ENCODE results near the gene TMEM94.

Gene TMEM94

GRCh38 chr17:75498039-75498725 is 41.7 kb downstream of the TMEM94 start:
- DNase-seq (ENCODE audit: low read depth): no peak

- DNase-seq (ENCODE audit: low read depth): peak; percentile 16
These were observed 42.3 kb downstream of the TMEM94 start for GRCh38 chr17:75498726-75499213.

GRCh38 chr17:75499313-75500022 is 43.0 kb downstream of the TMEM94 start:
- DNase-seq (ENCODE audit: low read depth): no peak

- DNase-seq (ENCODE audit: low read depth): no peak
These were observed 44.2 kb downstream of the TMEM94 start for GRCh38 chr17:75500419-75501216.

GRCh38 chr17:75501378-75502071 is 45.1 kb downstream of the TMEM94 start:
- no peak for DNase-seq (ENCODE audit: low read depth)

GRCh38 chr17:75502072-75502720 is 45.8 kb downstream of the TMEM94 start:
- DNase-seq (ENCODE audit: low read depth): no peak

- DNase-seq (ENCODE audit: low read depth): no peak
These were observed 46.4 kb downstream of the TMEM94 start for GRCh38 chr17:75502721-75503329.

GRCh38 chr17:75503337-75503950 is 47.0 kb downstream of the TMEM94 start:
- no peak for DNase-seq (ENCODE audit: low read depth)

GRCh38 chr17:75503976-75504346 is 47.5 kb downstream of the TMEM94 start:
- DNase-seq (ENCODE audit: low read depth): no peak

GRCh38 chr17:75504347-75505151 is 48.1 kb downstream of the TMEM94 start:
- peak; percentile 25 for DNase-seq (ENCODE audit: low read depth)

GRCh38 chr17:75505152-75505409 is 48.6 kb downstream of the TMEM94 start:
- DNase-seq (ENCODE audit: low read depth): no peak

- no peak for DNase-seq (ENCODE audit: low read depth)
These were observed 49.2 kb downstream of the TMEM94 start for GRCh38 chr17:75505640-75506039.

GRCh38 chr17:75506134-75506533 is 49.7 kb downstream of the TMEM94 start:
- DNase-seq (ENCODE audit: low read depth): no peak

- DNase-seq (ENCODE audit: low read depth): no peak
These were observed 50.5 kb downstream of the TMEM94 start for GRCh38 chr17:75506888-75507287.

- peak; percentile 27 for DNase-seq (ENCODE audit: low read depth)
These were observed 51.6 kb downstream of the TMEM94 start for GRCh38 chr17:75507733-75508719.

- no peak for DNase-seq (ENCODE audit: low read depth)
These were observed 52.5 kb downstream of the TMEM94 start for GRCh38 chr17:75508931-75509361.

- no peak for DNase-seq (ENCODE audit: low read depth)
These were observed 53.3 kb downstream of the TMEM94 start for GRCh38 chr17:75509528-75510258.

GRCh38 chr17:75511270-75511609 is 54.8 kb downstream of the TMEM94 start:
- DNase-seq (ENCODE audit: low read depth): no peak
